ENCODE results near the gene SPOPL.
"Not testable (repeated sequence)": the region's sequence is repeated elsewhere in the genome, so short reads cannot be mapped to it uniquely, and the experiment has no call there.

Gene SPOPL

GRCh38 chr2:138523018-138523672 is 21.6 kb downstream of the SPOPL start:
- not testable (repeated sequence) for DNase-seq (ENCODE audit: low read depth, low spot score)

- DNase-seq (ENCODE audit: low read depth, low spot score): not testable (repeated sequence)
These were observed 22.1 kb downstream of the SPOPL start for GRCh38 chr2:138523673-138524042.

GRCh38 chr2:138524353-138524752 is 22.8 kb downstream of the SPOPL start:
- DNase-seq (ENCODE audit: low read depth, low spot score): not testable (repeated sequence)

GRCh38 chr2:138531913-138532312 is 30.3 kb downstream of the SPOPL start:
- no peak for DNase-seq (ENCODE audit: low read depth, low spot score)

- no peak for DNase-seq (ENCODE audit: low read depth, low spot score)
These were observed 33.2 kb downstream of the SPOPL start for GRCh38 chr2:138534791-138535190.

GRCh38 chr2:138536302-138536701 is 34.7 kb downstream of the SPOPL start:
- DNase-seq (ENCODE audit: low read depth, low spot score): no peak

- no peak for DNase-seq (ENCODE audit: low read depth, low spot score)
These were observed 35.2 kb downstream of the SPOPL start for GRCh38 chr2:138536740-138537139.

- no peak for DNase-seq (ENCODE audit: low read depth, low spot score)
These were observed 35.8 kb downstream of the SPOPL start for GRCh38 chr2:138537170-138537915.

- DNase-seq (ENCODE audit: low read depth, low spot score): not testable (repeated sequence)
These were observed 42.6 kb downstream of the SPOPL start for GRCh38 chr2:138544206-138544605.

- DNase-seq (ENCODE audit: low read depth, low spot score): no peak
These were observed 47.2 kb downstream of the SPOPL start for GRCh38 chr2:138548796-138549195.

GRCh38 chr2:138550172-138550571 is 48.6 kb downstream of the SPOPL start:
- no peak for DNase-seq (ENCODE audit: low read depth, low spot score)

GRCh38 chr2:138550670-138551287 is 49.2 kb downstream of the SPOPL start:
- DNase-seq (ENCODE audit: low read depth, low spot score): no peak

GRCh38 chr2:138554123-138554522 is 52.6 kb downstream of the SPOPL start:
- DNase-seq (ENCODE audit: low read depth, low spot score): no peak

GRCh38 chr2:138559641-138560040 is 58.1 kb downstream of the SPOPL start:
- DNase-seq (ENCODE audit: low read depth, low spot score): no peak

GRCh38 chr2:138564586-138565229 is 63.1 kb downstream of the SPOPL start:
- DNase-seq (ENCODE audit: low read depth, low spot score): no peak

GRCh38 chr2:138565230-138565598 is 63.6 kb downstream of the SPOPL start:
- no peak for DNase-seq (ENCODE audit: low read depth, low spot score)

- DNase-seq (ENCODE audit: low read depth, low spot score): no peak
These were observed 70.7 kb downstream of the SPOPL start for GRCh38 chr2:138572318-138572717.

- DNase-seq (ENCODE audit: low read depth, low spot score): no peak
These were observed 75.5 kb downstream of the SPOPL start for GRCh38 chr2:138577066-138577465.

- no peak for DNase-seq (ENCODE audit: low read depth, low spot score)
These were observed 78.0 kb downstream of the SPOPL start for GRCh38 chr2:138579556-138579955.

- no peak for DNase-seq (ENCODE audit: low read depth, low spot score)
These were observed 80.3 kb downstream of the SPOPL start for GRCh38 chr2:138581909-138582308.

- no peak for DNase-seq (ENCODE audit: low read depth, low spot score)
These were observed 88.1 kb downstream of the SPOPL start for GRCh38 chr2:138589663-138590062.

- no peak for DNase-seq (ENCODE audit: low read depth, low spot score)
These were observed 94.8 kb downstream of the SPOPL start for GRCh38 chr2:138596403-138596802.

All from smooth muscle cell of the brain vasculature (primary cell).